ENCODE results near the gene ABCA12.

Gene ABCA12

DNA sequence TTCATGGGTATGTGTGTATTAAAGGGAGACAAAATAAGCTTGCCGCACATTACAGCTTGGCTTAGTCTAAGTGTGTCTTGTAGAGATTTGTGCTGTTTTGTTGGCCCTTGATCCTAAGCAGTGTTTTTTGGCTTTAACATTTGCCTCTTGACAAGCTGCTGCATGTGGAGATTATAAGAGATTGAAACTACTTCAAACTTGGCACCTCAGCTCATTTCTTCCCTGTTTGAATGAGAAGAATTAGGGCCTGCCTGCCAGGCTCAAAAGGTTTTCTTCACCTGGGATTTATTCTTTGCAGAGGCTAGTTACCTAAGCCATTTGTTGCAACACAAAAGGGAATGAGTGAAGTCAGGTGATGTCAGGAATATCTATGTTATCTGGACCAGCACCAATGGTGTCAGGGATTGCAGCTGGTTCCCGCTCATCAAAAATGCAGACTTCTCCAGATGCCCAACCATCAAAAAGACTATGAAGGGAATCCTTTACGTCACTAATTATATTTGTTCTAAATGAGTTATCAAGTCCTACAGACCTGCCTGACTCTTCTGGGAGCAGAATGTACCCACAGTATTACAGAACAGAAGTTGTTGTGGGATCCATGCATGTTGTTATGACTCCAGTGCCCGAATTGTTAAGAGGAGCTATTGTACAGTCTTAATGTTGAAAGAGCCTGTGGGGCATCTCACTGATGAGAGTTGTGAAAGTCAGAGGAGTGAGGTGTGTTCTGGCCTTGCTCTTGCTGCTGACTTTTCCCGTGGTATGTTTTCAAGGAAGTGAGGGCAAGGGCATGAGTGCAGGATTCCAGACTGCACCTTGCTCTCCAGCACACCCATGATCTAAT, 31.0 kb downstream of the ABCA12 start:
- no peak overlapping the region for H3K4me3 ChIP-seq (ENCODE audit: low read length)
- no peak overlapping the region for H3K9ac ChIP-seq (ENCODE audit: low read length)
- H3K4me1 ChIP-seq (ENCODE audit: control insufficient read depth, insufficient read depth, low read length), result no peaks in the 10 kb centered on the region
- no peak overlapping the region for H3K27ac ChIP-seq (ENCODE audit: low read depth, low read length)
- no peaks in the 10 kb centered on the region for H3K36me3 ChIP-seq (ENCODE audit: control insufficient read depth, insufficient read depth, low read length)
- no peaks in the 10 kb centered on the region for H3K27me3 ChIP-seq (ENCODE audit: control insufficient read depth, insufficient read depth, low read length)

GRCh38 chr2:215105607-215106354, 32.6 kb downstream of the ABCA12 start:
- no peak overlapping the region for H3K27ac ChIP-seq (ENCODE audit: low read depth, low read length)
- no peaks in the 10 kb centered on the region for H3K4me1 ChIP-seq (ENCODE audit: control insufficient read depth, insufficient read depth, low read length)
- H3K4me3 ChIP-seq (ENCODE audit: low read length), result no peak overlapping the region
- H3K9ac ChIP-seq (ENCODE audit: low read length), result no peak overlapping the region
- H3K27me3 ChIP-seq (ENCODE audit: control insufficient read depth, insufficient read depth, low read length), result no peaks in the 10 kb centered on the region
- no peaks in the 10 kb centered on the region for H3K36me3 ChIP-seq (ENCODE audit: control insufficient read depth, insufficient read depth, low read length)

GRCh38 chr2:215104226-215104625, 34.2 kb downstream of the ABCA12 start:
- no peaks in the 10 kb centered on the region for H3K27me3 ChIP-seq (ENCODE audit: control insufficient read depth, insufficient read depth, low read length)

GRCh38 chr2:215098875-215099274, 39.6 kb downstream of the ABCA12 start:
- Histone ChIP-seq H3K4me3 (ENCODE audit: low read length) (no peak overlapping the region), H3K36me3 (ENCODE audit: control insufficient read depth, insufficient read depth, low read length) (no peaks in the 10 kb centered on the region), H3K27me3 (ENCODE audit: control insufficient read depth, insufficient read depth, low read length) (no peaks in the 10 kb centered on the region), H3K9ac (ENCODE audit: low read length) (no peak overlapping the region), H3K4me1 (ENCODE audit: control insufficient read depth, insufficient read depth, low read length) (no peaks in the 10 kb centered on the region), H3K27ac (ENCODE audit: low read depth, low read length) (no peak overlapping the region)

More at GRCh38 chr2:215104226-215104625, 34.2 kb downstream of the ABCA12 start:
- Histone ChIP-seq H3K4me1 (ENCODE audit: control insufficient read depth, insufficient read depth, low read length) (no peaks in the 10 kb centered on the region), H3K27ac (ENCODE audit: low read depth, low read length) (no peak overlapping the region), H3K4me3 (ENCODE audit: low read length) (no peak overlapping the region), H3K36me3 (ENCODE audit: control insufficient read depth, insufficient read depth, low read length) (no peaks in the 10 kb centered on the region), H3K9ac (ENCODE audit: low read length) (no peak overlapping the region)

DNA sequence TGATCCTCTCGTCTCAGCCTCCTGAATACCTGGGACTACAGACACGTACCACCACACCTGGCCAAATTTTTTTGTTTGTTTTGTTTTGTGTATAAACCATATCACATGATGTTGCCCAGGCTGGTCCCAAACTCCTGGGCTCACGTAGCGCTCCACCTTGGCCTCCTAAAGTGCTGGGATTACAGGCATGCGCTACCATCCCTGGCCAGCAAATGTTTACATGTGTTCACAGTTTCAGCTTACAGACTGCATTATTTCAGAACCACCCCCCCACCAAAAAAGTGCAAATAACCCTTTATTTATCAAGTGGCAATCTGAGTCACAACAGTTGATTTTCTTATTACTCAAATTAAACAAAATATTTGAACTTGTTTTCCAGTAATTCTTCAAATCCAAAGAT, 54.3 kb downstream of the ABCA12 start:
- Histone ChIP-seq H3K4me1 (ENCODE audit: control insufficient read depth, insufficient read depth, low read length) (no peaks in the 10 kb centered on the region), H3K4me3 (ENCODE audit: low read length) (no peak overlapping the region), H3K27me3 (ENCODE audit: control insufficient read depth, insufficient read depth, low read length) (no peaks in the 10 kb centered on the region), H3K27ac (ENCODE audit: low read depth, low read length) (no peak overlapping the region), H3K36me3 (ENCODE audit: control insufficient read depth, insufficient read depth, low read length) (no peaks in the 10 kb centered on the region), H3K9ac (ENCODE audit: low read length) (no peak overlapping the region)

DNA sequence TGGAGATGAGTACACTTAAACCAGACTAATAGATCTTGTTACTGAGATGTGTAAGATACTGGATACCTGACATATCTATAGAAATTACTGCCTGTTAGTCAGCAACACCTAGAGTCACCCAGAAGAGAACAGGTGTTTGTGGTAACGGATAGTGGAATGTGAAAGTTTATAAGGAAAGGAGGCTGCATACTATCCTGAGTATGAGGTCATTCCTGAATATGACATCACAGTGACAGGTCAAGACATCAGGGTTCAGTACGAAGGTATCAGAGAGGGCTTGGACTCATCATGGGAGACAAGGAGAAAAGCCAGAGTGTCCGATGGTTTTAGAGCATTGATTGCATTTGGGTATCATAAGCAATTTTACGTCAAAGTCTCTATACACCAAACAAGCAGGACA, 55.3 kb downstream of the ABCA12 start:
- no peak overlapping the region for H3K9ac ChIP-seq (ENCODE audit: low read length)
- no peaks in the 10 kb centered on the region for H3K27me3 ChIP-seq (ENCODE audit: control insufficient read depth, insufficient read depth, low read length)
- H3K36me3 ChIP-seq (ENCODE audit: control insufficient read depth, insufficient read depth, low read length), result no peaks in the 10 kb centered on the region
- no peaks in the 10 kb centered on the region for H3K4me1 ChIP-seq (ENCODE audit: control insufficient read depth, insufficient read depth, low read length)
- H3K4me3 ChIP-seq (ENCODE audit: low read length), result no peak overlapping the region
- H3K27ac ChIP-seq (ENCODE audit: low read depth, low read length), result no peak overlapping the region

DNA sequence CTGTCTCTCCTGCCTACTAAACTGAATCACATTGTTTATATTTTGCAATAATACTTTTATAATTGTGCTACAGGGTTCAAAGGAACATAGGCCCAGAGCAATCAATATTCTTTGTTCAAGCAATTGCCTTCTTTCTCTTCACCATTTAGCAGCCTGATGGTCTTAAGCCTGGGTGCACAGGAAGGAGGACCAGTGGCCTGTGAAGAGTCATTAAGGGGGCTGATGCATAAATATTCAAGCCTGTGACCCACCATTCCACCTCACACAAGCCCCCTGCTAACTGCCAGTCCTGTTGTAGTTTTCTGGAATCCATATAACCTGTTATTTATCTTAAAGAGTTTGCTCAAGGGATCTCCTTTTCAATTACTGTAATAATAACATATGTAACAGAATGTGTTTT, 56.0 kb downstream of the ABCA12 start:
- Histone ChIP-seq H3K27ac (ENCODE audit: low read depth, low read length) (no peak overlapping the region), H3K4me1 (ENCODE audit: control insufficient read depth, insufficient read depth, low read length) (no peaks in the 10 kb centered on the region), H3K36me3 (ENCODE audit: control insufficient read depth, insufficient read depth, low read length) (no peaks in the 10 kb centered on the region), H3K27me3 (ENCODE audit: control insufficient read depth, insufficient read depth, low read length) (no peaks in the 10 kb centered on the region), H3K4me3 (ENCODE audit: low read length) (no peak overlapping the region), H3K9ac (ENCODE audit: low read length) (no peak overlapping the region)

DNA sequence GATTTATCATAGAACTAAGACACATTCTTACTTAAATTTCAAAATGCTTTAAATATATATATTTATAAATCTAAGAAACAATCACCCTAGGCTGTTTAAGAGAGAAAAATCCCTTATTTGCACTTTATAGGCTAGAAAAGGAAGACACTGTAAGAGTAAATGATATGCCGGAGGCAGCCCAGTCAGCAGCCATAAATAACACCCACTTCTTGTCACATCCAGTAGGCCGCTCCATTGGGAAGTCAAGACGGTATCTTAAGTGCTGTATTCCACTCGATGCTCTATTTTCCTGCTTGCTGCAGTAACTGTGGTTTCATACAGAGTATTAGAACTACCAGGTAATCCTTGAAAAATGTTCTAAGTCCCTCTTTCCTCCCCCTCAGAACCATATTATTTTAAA, 57.9 kb downstream of the ABCA12 start:
- Histone ChIP-seq H3K36me3 (ENCODE audit: control insufficient read depth, insufficient read depth, low read length) (no peaks in the 10 kb centered on the region), H3K27me3 (ENCODE audit: control insufficient read depth, insufficient read depth, low read length) (no peaks in the 10 kb centered on the region), H3K4me3 (ENCODE audit: low read length) (no peak overlapping the region), H3K27ac (ENCODE audit: low read depth, low read length) (no peak overlapping the region), H3K4me1 (ENCODE audit: control insufficient read depth, insufficient read depth, low read length) (no peaks in the 10 kb centered on the region), H3K9ac (ENCODE audit: low read length) (no peak overlapping the region)

DNA sequence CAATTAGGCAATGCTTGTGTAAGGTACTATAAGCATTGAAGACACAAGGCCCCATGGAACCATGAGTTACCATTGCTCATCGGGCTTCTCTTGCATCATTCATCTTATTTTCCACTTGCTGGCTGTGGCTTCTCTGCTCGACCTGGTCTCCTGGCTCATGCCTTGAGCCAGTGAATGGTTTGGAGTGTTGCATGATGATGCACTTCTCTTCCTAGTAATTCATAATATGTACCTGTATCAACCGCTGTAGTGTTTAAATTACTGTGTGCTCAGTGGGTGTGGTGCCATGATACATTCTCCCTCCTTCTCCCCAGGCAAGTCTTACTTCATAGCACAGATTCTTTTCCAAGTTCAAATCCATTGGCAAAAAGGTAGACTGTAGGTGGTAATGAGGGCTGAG, 66.8 kb downstream of the ABCA12 start:
- no peaks in the 10 kb centered on the region for H3K36me3 ChIP-seq (ENCODE audit: control insufficient read depth, insufficient read depth, low read length)
- H3K27me3 ChIP-seq (ENCODE audit: control insufficient read depth, insufficient read depth, low read length), result no peaks in the 10 kb centered on the region
- H3K27ac ChIP-seq (ENCODE audit: low read depth, low read length), result no peak overlapping the region
- no peaks in the 10 kb centered on the region for H3K4me1 ChIP-seq (ENCODE audit: control insufficient read depth, insufficient read depth, low read length)
- H3K4me3 ChIP-seq (ENCODE audit: low read length), result no peak overlapping the region
- no peak overlapping the region for H3K9ac ChIP-seq (ENCODE audit: low read length)

GRCh38 chr2:215068399-215068798, 70.0 kb downstream of the ABCA12 start:
- Histone ChIP-seq H3K9ac (ENCODE audit: low read length) (no peak overlapping the region), H3K27ac (ENCODE audit: low read depth, low read length) (no peak overlapping the region), H3K27me3 (ENCODE audit: control insufficient read depth, insufficient read depth, low read length) (no peaks in the 10 kb centered on the region), H3K36me3 (ENCODE audit: control insufficient read depth, insufficient read depth, low read length) (no peaks in the 10 kb centered on the region), H3K4me1 (ENCODE audit: control insufficient read depth, insufficient read depth, low read length) (no peaks in the 10 kb centered on the region), H3K4me3 (ENCODE audit: low read length) (no peak overlapping the region)

- Histone ChIP-seq H3K9ac (ENCODE audit: low read length) (no peak overlapping the region), H3K27me3 (ENCODE audit: control insufficient read depth, insufficient read depth, low read length) (no peaks in the 10 kb centered on the region), H3K4me1 (ENCODE audit: control insufficient read depth, insufficient read depth, low read length) (no peaks in the 10 kb centered on the region), H3K27ac (ENCODE audit: low read depth, low read length) (no peak overlapping the region), H3K36me3 (ENCODE audit: control insufficient read depth, insufficient read depth, low read length) (no peaks in the 10 kb centered on the region), H3K4me3 (ENCODE audit: low read length) (no peak overlapping the region)
Measured at GRCh38 chr2:215066124-215066523, 72.3 kb downstream of the ABCA12 start.

DNA sequence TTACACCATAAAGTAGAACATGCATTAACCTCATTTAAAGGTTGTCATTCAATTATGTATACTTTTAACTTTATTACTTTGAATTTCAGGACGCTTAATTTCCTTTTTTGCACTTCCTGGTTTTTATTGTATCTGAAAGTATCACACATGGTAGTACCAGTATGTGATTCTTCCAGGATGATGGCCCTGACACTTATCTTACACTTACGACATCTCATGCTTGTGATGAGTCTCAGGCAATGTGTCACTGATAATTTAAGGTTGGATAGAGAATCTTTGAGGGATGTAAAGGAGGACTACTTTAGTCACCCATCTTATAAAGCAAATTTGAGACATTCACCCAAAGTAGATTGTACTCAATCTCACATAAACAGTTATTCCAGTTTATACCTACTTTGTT, 74.9 kb downstream of the ABCA12 start:
- H3K9ac ChIP-seq (ENCODE audit: low read length), result no peak overlapping the region
- H3K36me3 ChIP-seq (ENCODE audit: control insufficient read depth, insufficient read depth, low read length), result no peaks in the 10 kb centered on the region
- no peak overlapping the region for H3K4me3 ChIP-seq (ENCODE audit: low read length)
- H3K27me3 ChIP-seq (ENCODE audit: control insufficient read depth, insufficient read depth, low read length), result no peaks in the 10 kb centered on the region
- no peak overlapping the region for H3K27ac ChIP-seq (ENCODE audit: low read depth, low read length)
- no peaks in the 10 kb centered on the region for H3K4me1 ChIP-seq (ENCODE audit: control insufficient read depth, insufficient read depth, low read length)
